H9 (cell line): Measurements from ENCODE around the gene TRPM5. TPM values are rescaled to one million over a fixed set of nuclear protein-coding genes. Genes with fewer than 3 reads are reported as not detected.

Source experiments
- DNase-seq: peaks from one replicate; pipeline ENCODE4 v3.0.0-alpha.2; 2017
- H2AFZ ChIP-seq: one replicate; pipeline ENCODE4 v1.6.1; 2013; ENCODE audit warnings: mild to moderate bottlenecking, low read length, control low read depth, moderate library complexity
- H2AK5ac ChIP-seq: 2 replicates; pipeline ENCODE4 v1.6.1; 2013; ENCODE audit warnings: low read length, control low read depth, mixed read lengths; ENCODE audit not compliant: insufficient read length
- H2BK120ac ChIP-seq: one replicate; pipeline ENCODE4 v1.6.1; 2013; ENCODE audit warnings: low read depth, mild to moderate bottlenecking, low read length, control low read depth, inconsistent platforms; ENCODE audit not compliant: poor library complexity, severe bottlenecking
- H2BK12ac ChIP-seq: 2 replicates; pipeline ENCODE4 v1.6.1; 2013; ENCODE audit warnings: low read length, control low read depth, mixed read lengths, low read depth; ENCODE audit not compliant: insufficient read length
- H2BK15ac ChIP-seq: 2 replicates; pipeline ENCODE4 v1.6.1; 2013; ENCODE audit warnings: low read depth, low read length, control low read depth
- H2BK20ac ChIP-seq: one replicate; pipeline ENCODE4 v1.6.1; 2013; ENCODE audit warnings: low read depth, mild to moderate bottlenecking, low read length, control low read depth, inconsistent platforms; ENCODE audit not compliant: poor library complexity, severe bottlenecking
- H2BK5ac ChIP-seq: 2 replicates; pipeline ENCODE4 v1.6.1; 2013; ENCODE audit warnings: low read length, control low read depth, mixed read lengths; ENCODE audit not compliant: insufficient read length
- H3K14ac ChIP-seq: 2 replicates; pipeline ENCODE4 v1.6.1; 2013; ENCODE audit warnings: low read length, control low read depth; ENCODE audit not compliant: insufficient read depth
- H3K18ac ChIP-seq: 2 replicates; pipeline ENCODE4 v1.6.1; 2013; ENCODE audit warnings: low read depth, mild to moderate bottlenecking, mixed read lengths, low read length, control low read depth; ENCODE audit not compliant: insufficient read length
- H3K23ac ChIP-seq: 2 replicates; pipeline ENCODE4 v1.6.1; 2013; ENCODE audit warnings: low read length, control low read depth, mixed read lengths, low read depth; ENCODE audit not compliant: insufficient read length
- H3K23me2 ChIP-seq: 2 replicates; pipeline ENCODE4 v1.6.1; 2013; ENCODE audit warnings: low read depth, mild to moderate bottlenecking, mixed read lengths, low read length, control low read depth; ENCODE audit not compliant: insufficient read length, poor library complexity, severe bottlenecking
- H3K27ac ChIP-seq: 2 replicates; pipeline ENCODE4 v1.5.1; 2013; ENCODE audit warnings: low read length, control low read depth, mixed read lengths, low read depth; ENCODE audit not compliant: insufficient read length
- H3K27me3 ChIP-seq: 2 replicates; pipeline ENCODE4 v1.6.1; 2013; ENCODE audit warnings: low read length, control low read depth, inconsistent platforms; ENCODE audit not compliant: insufficient read depth
- H3K4ac ChIP-seq: 2 replicates; pipeline ENCODE4 v1.6.1; 2013; ENCODE audit warnings: low read depth, mild to moderate bottlenecking, control low read depth, inconsistent platforms, low read length, moderate library complexity
- H3K4me1 ChIP-seq: 2 replicates; pipeline ENCODE4 v1.6.1; 2013; ENCODE audit warnings: low read length, control low read depth, inconsistent platforms; ENCODE audit not compliant: insufficient read depth
- H3K4me2 ChIP-seq: 2 replicates; pipeline ENCODE4 v1.6.1; 2013; ENCODE audit warnings: low read length, control low read depth, mixed read lengths; ENCODE audit not compliant: insufficient read length, insufficient read depth
- H3K56ac ChIP-seq: 2 replicates; pipeline ENCODE4 v1.6.1; 2013; ENCODE audit warnings: low read depth, mild to moderate bottlenecking, mixed read lengths, low read length, control low read depth; ENCODE audit not compliant: insufficient read length
- H3K79me1 ChIP-seq: 2 replicates; pipeline ENCODE4 v1.6.1; 2013; ENCODE audit warnings: low read depth, mild to moderate bottlenecking, moderate library complexity, low read length, control low read depth, inconsistent platforms; ENCODE audit not compliant: insufficient read depth, poor library complexity, severe bottlenecking
- H3K79me2 ChIP-seq: 2 replicates; pipeline ENCODE4 v1.6.1; 2013; ENCODE audit warnings: low read length, control low read depth, inconsistent platforms; ENCODE audit not compliant: insufficient read depth
- H3K9ac ChIP-seq: 2 replicates; pipeline ENCODE4 v1.6.1; 2013; ENCODE audit warnings: low read length, control low read depth, mixed read lengths; ENCODE audit not compliant: insufficient read length; ENCODE audit errors: extremely low read depth
- H3K9me3 ChIP-seq: one replicate; pipeline ENCODE4 v1.6.1; 2013; ENCODE audit warnings: low read depth, low read length, inconsistent platforms; ENCODE audit not compliant: control insufficient read depth
- H3T11ph ChIP-seq: one replicate; pipeline ENCODE4 v1.6.1; 2013; ENCODE audit warnings: mild to moderate bottlenecking, low read length, control low read depth, inconsistent platforms
- H4K20me1 ChIP-seq: one replicate; pipeline ENCODE4 v1.6.1; 2013; ENCODE audit not compliant: control insufficient read depth, insufficient read length, insufficient read depth
- H4K5ac ChIP-seq: 2 replicates; pipeline ENCODE4 v1.6.1; 2013; ENCODE audit warnings: low read depth, mild to moderate bottlenecking, mixed read lengths, low read length, control low read depth; ENCODE audit not compliant: insufficient read length
- H4K8ac ChIP-seq: replicated peaks from 2 replicates; pipeline ENCODE4 v1.6.1; 2013; ENCODE audit warnings: low read length, control low read depth, mixed read lengths, low read depth; ENCODE audit not compliant: insufficient read length
- H4K91ac ChIP-seq: 2 replicates; pipeline ENCODE4 v1.6.1; 2013; ENCODE audit warnings: low read depth, mild to moderate bottlenecking, moderate library complexity, mixed read lengths, low read length, control low read depth; ENCODE audit not compliant: insufficient read length
- H3K27ac Mint-ChIP-seq, 3 experiments: 2 replicates in 2 of 3; 3 replicates in 1 of 3; pipeline ENCODE4 v1.8.0; 2020 to 2021; ENCODE audit warnings: mixed read lengths in 3 of 3, mild to moderate bottlenecking in 1 of 3, moderate library complexity in 1 of 3
- H3K27me3 Mint-ChIP-seq: 2 replicates; pipeline ENCODE4 v1.8.0; 2021; ENCODE audit warnings: low read depth, mild to moderate bottlenecking, moderate library complexity, mixed read lengths
- H3K36me3 Mint-ChIP-seq, 3 experiments: 2 replicates in 2 of 3; 3 replicates in 1 of 3; pipeline ENCODE4 v1.8.0; 2020 to 2021; ENCODE audit warnings: low read depth in 3 of 3, mixed read lengths in 3 of 3; ENCODE audit not compliant: insufficient read depth in 1 of 3
- H3K4me1 Mint-ChIP-seq, 2 experiments: 2 replicates each; pipeline ENCODE4 v1.8.0; 2020; ENCODE audit warnings: mixed read lengths in 2 of 2
- H3K4me3 Mint-ChIP-seq, 2 experiments: 2 replicates in 1 of 2; 3 replicates in 1 of 2; pipeline ENCODE4 v1.8.0; 2020 to 2021; ENCODE audit warnings: mild to moderate bottlenecking in 2 of 2, mixed read lengths in 2 of 2, moderate library complexity in 1 of 2
- H3K9me3 Mint-ChIP-seq, 2 experiments: 2 replicates in 1 of 2; 3 replicates in 1 of 2; pipeline ENCODE4 v1.8.0; 2020; ENCODE audit warnings: mild to moderate bottlenecking in 2 of 2, mixed read lengths in 2 of 2, moderate library complexity in 1 of 2
- WGBS: extraction: QIAGEN DNeasy Blood & Tissue Kit; methylation state at CpG from one replicate; pipeline ENCODE4 v1.1.7; 2013; ENCODE audit warnings: missing lambda C conversion rate, low lambda C conversion rate, mixed read lengths; ENCODE audit not compliant: insufficient read length; ENCODE audit errors: extremely low coverage; 5-methylcytosine and 5-hydroxymethylcytosine counted together
- total RNA-seq: library from RNA; stranded (reverse); gene quantifications from 2 replicates; pipeline ENCODE4 v1.2.1, GENCODE V29; 2021
- TF ChIP-seq, protein P1 (sequence below): fragments of 200-600 bp; sonication (generic); conservative IDR thresholded peaks from 3 replicates; pipeline ENCODE4 v1.8.0; 2021; ENCODE audit warnings: antibody characterized with exemption, mild to moderate bottlenecking

Gene TRPM5
- total RNA-seq, 1 experiment from 2014 or later = 0.09 TPM

DNA sequence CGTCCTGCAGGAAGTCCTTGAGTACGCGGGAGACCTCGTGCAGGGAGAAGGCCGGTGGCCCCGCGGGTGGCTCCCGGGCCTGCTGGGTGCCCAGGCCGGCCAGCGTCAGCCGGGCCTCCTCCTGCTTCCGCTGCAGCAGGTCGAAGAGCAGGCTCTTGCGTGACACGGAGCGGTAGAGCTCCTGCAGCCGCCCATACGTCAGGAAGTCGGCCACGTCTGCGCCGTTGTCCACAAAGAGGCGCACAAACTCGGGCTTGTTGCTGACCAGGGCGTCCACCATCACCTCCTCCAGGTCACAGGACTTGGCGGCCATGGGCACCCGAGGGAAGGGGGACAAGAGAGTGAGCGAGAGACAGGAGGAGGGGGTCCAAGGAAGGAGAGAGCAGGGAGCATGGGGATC is 29.1 kb downstream of the TRPM5 start:
- H2BK15ac ChIP-seq = no peak overlapping the region
- Mint-ChIP-seq H3K9me3 (no peaks in the 10 kb centered on the region), H3K4me1 (no peaks in the 10 kb centered on the region; a peak in 1 of 4 replicates), H3K36me3 (no peaks in the 10 kb centered on the region), H3K27ac (no peak overlapping the region), H3K4me3 (no peak overlapping the region), H3K27me3 (peaks cover 7% of the 10 kb centered on the region)
- no peaks in the 10 kb centered on the region for H3K27me3 ChIP-seq
- no peak overlapping the region for H4K5ac ChIP-seq
- H4K20me1 ChIP-seq = no peaks in the 10 kb centered on the region
- DNase-seq = no peak
- H2BK120ac ChIP-seq = no peak overlapping the region
- H3K79me1 ChIP-seq = no peaks in the 10 kb centered on the region
- H4K91ac ChIP-seq = no peak overlapping the region
- no peak overlapping the region for H2BK5ac ChIP-seq
- H2BK12ac ChIP-seq = no peak overlapping the region
- H3K79me2 ChIP-seq = no peaks in the 10 kb centered on the region
- H4K8ac ChIP-seq = no peak overlapping the region
- no peaks in the 10 kb centered on the region for H3K23me2 ChIP-seq
- no peak overlapping the region for H3K27ac ChIP-seq
- no peak overlapping the region for H2BK20ac ChIP-seq
- no peak overlapping the region for H2AFZ ChIP-seq
- no peak overlapping the region for H3K14ac ChIP-seq
- no peak overlapping the region for H3K23ac ChIP-seq
- TF ChIP-seq, protein P1, sequence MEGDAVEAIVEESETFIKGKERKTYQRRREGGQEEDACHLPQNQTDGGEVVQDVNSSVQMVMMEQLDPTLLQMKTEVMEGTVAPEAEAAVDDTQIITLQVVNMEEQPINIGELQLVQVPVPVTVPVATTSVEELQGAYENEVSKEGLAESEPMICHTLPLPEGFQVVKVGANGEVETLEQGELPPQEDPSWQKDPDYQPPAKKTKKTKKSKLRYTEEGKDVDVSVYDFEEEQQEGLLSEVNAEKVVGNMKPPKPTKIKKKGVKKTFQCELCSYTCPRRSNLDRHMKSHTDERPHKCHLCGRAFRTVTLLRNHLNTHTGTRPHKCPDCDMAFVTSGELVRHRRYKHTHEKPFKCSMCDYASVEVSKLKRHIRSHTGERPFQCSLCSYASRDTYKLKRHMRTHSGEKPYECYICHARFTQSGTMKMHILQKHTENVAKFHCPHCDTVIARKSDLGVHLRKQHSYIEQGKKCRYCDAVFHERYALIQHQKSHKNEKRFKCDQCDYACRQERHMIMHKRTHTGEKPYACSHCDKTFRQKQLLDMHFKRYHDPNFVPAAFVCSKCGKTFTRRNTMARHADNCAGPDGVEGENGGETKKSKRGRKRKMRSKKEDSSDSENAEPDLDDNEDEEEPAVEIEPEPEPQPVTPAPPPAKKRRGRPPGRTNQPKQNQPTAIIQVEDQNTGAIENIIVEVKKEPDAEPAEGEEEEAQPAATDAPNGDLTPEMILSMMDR = no peak
- H3K18ac ChIP-seq = no peak overlapping the region
- H3K4me1 ChIP-seq = no peaks in the 10 kb centered on the region
- no peak overlapping the region for H2AK5ac ChIP-seq
- H3K4ac ChIP-seq = no peak overlapping the region
- H3K9me3 ChIP-seq = no peaks in the 10 kb centered on the region
- H3K9ac ChIP-seq = no peak overlapping the region
- no peak overlapping the region for H3K56ac ChIP-seq
- no peak overlapping the region for H3K4me2 ChIP-seq
- H3T11ph ChIP-seq = no peak overlapping the region
- no CpG with 5 or more reads among the region's 28 CpGs for WGBS
